GM18498 (cell line): Measurements from ENCODE around the gene MAP3K14.
"Not testable (repeated sequence)": the region's sequence is repeated elsewhere in the genome, so short reads cannot be mapped to it uniquely, and the experiment has no call there.

ENCODE experiments used
- ATAC-seq: cut with Tn5 transposase; IDR thresholded peaks from one replicate; pipeline ENCODE4 v1.9.1; 2021; ENCODE audit warnings: mild to moderate bottlenecking, moderate library complexity; ENCODE audit not compliant: unreplicated experiment

MAP3K14 gene

DNA sequence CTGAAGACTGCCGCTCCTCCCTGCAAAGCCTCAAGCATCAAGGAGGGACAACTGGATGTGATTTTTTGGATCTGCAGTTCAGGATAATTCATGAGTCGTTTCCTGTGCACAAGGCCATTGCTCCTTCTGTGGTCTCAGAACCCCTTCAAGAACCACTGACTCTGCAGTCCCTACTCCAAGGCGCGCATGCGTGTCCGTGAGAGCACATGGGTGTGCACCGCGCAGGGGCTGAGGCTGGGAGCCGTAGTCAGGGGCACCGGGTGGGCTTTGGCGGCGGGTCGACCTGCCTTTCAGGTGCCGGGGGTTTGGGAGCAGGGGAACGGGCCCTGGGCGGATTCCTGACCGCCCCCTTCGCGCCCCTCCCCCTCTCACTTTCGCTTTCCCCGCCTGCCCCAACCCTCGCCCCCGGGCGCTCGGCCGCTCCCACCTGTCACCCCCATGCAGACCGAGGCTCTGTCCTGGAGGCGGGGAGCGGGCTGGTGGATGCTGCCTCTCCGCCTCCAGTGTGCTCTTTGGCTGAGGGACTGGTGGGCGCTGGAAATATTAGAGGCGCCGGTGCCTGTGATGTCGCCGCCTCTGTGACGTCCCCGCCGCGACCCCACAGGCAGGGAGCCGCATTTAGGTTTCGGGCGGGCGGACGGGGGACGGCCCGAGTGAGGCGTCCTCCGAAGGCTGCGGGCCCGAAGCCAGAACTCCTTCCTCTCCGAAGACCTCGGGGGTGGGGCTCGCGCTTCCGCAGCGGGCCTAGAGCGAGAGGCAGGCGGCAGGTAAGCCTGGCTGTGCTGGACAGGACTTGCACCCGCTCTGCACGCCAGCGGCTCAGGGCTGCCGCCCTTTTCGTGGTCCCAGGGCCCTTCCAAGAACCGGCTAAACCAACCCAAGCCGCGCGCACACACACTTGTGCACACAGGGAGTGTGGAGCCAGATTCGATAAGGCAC, 55.0 kb downstream of the MAP3K14 start, which contains the start of gene SPATA32:
Gene SPATA32 (minus strand): TSS at position 518 of the 939 bp plus-strand sequence. CDS start 78 bp downstream, at position 440.
- ATAC-seq: peak; percentile 51

DNA sequence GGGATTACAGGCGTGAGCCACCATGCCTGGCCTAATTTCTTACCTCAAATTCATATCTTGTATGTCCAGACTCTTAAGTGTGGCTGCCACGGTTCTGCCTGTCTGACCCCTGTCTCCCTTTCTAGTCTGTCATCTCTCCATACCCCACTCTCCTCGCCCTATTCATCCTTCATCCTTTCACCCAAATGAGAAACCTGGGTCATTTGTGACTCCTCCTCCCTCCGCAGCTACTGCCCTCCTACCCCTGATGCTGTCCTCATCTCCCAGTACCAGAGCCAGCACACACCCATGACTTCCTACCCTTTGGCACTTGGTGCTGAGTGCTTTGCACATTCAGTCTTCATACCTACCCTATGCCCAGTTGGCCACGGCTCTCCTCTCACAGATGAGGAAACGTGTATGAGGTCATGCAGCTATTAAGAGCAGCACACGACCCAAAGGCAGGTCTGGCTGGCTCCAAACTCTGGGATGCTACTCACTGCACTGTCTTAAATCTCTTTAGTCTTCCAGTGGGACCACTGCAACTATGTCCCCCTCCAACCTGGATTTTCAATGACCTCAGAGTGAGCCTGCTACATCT, 56.5 kb downstream of the MAP3K14 start:
- no peak for ATAC-seq

DNA sequence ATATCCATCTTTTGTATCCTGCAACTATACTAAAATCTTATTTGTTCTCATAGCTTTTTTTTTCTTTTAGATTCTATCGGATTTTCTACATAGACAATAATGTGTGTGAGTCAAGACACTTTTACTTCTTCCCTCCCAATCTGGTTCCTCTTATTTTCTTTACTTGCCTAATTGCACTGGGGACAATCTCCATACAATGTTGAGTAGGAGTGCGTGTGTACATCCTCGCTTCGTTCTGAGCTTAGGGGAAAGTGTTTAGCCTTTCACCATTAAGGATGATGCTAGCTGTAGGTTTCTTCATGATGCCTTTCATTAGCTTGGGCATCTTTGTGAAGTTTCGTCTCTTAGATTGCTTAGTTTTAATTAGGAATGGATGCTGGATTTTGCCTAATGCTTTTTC, 57.8 kb downstream of the MAP3K14 start:
- no peak for ATAC-seq

DNA sequence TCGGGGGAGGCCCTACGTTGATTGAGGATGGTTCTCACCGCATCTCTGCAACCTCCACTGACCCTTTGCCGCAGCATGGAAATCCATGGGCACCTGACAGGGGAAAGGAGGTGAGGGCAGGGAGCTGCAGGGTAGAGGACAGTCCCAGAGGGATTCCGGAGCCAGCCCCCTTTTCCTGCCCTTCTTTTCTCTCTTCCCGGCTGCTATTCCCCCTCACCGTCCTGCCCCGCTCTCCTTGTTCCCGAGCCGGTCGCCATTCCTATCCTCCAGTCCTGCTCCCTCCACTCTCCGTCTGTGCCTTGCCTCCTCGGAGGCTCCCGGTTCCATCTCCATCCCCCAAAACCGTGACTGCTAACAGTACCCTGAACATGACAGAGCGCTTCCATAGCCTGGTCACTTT, 59.7 kb downstream of the MAP3K14 start:
- no peak for ATAC-seq

DNA sequence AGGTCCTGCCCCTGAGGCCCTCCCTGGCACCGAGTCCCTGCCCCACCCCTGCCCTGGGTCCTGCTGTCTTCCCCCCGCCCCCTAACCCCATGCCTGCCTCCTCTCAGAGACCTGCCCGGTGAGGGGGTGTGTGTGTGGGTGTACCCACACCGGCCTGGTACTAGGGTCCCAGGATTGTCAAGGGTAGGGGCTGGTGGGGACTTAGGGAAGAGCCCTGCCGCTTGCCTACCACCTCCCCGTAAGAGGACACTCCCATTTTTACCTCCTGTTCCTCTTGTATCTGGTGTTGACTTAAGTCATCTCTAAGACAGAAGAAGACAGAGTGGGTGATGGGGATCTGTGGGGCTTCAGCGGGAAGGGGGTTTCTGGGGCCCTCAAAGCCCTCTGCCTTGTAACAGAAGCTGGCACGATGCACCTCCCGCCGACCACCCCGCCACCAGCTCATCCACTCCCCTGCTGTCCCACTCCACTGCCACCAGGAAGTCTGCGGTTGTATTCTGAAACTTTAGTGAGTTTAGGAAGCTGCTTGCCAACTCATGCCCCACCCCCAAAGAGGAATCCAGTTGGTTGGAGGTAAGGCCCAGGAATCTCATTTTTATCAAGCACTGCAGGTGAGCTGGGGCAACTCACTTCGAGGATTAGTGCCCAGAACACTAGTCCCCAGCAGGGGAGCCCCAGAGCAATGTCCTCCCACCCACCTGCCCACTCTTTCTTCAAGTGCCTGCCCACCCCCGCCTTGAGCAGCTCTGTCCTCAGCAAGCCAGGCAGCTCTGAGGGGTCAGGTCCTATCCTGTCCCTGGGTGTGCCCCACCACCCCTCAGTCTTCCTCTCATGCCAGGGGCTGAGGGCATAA, 60.5 kb downstream of the MAP3K14 start:
- ATAC-seq: no peak

DNA sequence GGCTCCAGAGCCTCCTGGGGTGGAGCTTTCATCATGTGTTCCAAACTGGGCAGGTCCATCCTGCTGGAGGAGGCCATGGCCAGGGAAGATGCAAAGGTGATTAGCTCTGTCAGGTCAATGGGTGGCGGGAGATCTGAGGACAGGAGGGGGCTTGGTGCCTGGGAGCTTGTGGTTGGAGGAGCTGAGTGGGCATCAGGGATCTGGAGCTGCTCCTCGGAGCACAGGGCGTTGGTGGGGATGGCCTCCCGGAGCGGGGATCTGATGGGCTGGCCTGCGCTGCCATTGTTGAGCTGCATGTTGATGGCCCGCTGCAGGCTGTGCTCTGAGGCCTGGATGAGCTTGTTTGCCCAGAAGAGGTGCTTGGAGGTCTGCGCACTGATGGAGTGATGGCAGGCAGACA, 61.5 kb downstream of the MAP3K14 start:
- ATAC-seq: no peak

DNA sequence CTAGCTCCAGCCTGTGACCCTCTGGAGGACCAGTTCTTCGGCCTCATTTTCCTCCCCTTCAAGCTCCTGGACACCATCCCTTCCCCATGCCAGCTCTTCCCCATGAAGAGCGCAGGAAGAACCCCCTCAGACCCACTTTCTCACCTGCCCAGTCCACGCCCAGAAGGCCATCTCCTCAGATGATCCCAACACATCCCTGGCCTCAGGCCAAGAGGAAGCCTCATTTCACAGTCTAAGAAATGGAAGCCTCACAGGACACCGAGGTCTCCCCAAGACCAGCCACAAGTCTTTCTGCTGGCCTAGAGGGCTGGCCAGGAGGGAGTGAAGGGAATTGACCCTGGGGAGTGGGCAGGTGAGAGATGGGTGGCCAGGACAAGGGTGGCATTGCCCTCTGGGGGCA, 62.9 kb downstream of the MAP3K14 start:
- ATAC-seq: no peak

DNA sequence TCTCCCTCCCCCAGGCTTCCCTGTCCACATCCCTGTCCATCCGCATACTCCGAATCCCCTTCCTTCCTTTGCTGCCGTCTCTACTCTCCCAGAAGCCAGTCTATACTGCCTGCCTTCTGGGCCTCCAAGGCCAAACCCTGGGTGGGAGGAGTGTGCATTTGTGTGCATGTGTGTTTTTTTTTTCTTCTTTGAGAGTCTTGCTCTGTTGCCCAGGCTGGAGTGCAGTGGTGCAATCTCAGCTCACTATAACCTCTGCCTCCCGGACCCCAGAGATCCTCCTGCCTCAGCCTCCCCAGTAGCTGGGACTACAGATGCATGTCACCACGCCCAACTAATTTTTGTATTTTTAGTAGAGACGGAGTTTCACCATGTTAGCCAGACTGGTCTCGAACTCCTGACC, 63.6 kb downstream of the MAP3K14 start:
- not testable (repeated sequence) for ATAC-seq

DNA sequence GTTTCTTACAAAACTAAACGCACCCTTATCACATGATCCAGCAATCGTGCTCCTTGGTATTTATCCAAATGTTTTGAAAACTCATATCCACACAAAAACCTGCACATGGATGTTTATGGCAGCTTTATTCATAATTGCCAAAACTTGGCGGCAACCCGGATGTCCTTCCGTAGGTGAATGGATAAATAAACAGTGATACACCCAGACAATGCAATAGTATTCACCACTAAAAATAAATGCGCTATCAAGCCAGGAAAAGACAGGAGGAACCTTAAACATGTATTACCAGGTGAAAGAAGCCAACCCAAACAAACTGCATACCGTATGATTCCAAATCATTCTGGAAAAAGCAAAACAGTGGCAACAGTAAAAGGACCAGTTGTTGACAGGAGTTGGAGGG, 64.9 kb downstream of the MAP3K14 start:
- no peak for ATAC-seq

DNA sequence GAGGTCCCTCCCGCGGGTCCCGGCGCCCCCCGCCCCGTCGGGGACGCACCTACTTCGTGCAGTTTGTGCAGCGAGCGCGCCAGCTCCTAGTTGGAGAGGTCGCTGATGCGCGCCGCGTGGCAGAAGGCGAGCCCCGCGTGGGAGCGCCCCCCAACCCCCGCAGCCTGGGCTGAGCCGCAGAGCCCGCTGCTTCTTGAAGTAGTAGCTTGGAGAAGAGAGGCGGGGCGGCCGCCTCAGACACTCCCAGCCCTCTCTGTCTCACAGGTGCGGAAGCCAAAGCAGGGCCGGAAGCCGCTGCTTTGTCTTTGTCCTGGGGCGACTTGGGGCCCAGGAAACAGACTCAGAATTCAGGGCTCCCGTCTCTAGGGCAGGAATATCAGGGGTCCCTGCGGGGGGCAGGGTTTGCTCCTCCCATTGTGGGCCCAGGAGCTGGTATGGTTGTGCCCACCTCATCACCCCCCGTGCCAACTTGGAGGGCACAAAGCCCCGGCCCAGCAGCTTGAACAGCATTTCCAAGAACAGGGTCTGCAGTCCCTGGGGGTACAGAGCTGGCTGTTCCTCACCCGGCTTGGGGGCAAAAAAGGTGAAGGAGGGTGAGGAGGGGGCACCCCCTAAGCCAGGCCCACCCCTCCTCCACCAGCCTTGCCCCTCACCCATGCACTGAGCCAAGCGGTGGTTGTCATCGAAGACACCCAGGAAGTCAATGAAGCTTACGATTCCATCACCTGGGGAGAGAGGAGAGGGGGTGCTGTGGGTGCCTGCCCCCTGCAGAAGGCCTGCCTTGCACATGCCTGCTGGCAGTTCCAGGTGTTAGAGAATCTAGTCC, 68.5 kb downstream of the MAP3K14 start:
- ATAC-seq: peak; percentile 65

DNA sequence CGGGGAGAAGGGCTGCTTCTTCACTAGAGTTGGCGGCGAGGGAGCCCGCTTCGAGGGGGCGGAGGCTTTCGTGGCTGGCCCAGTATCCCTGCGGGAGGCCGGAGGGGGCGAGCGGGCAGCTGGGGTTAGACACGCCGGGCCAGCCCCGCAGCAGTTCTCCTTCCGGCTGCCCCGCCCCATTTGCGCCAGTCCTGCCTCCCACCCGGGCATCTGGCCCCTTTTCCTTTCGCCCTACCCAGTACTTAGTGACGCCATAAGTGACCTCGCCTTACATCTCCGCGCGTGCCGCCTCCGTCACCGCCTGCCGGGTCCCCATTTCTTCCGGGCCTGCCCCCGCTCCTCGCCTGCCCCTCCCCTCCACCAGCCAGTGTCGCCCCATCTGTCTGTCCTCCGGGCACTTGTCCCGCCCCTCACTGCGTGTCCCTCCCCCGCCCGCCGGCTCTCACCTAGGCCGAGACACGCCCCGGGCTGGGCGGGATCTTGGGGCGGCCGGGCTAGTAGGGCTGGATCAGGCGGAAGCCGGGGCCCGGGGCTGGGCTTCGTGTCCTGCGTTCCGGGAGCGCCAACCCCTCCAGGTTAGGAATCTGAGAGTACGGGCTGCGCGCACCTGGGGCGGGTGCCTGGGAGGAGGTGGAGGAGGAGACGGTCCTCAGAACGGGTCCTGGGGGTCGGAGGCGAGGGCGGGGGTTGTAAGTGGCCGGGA, 69.2 kb downstream of the MAP3K14 start:
- ATAC-seq: peak; percentile 81

DNA sequence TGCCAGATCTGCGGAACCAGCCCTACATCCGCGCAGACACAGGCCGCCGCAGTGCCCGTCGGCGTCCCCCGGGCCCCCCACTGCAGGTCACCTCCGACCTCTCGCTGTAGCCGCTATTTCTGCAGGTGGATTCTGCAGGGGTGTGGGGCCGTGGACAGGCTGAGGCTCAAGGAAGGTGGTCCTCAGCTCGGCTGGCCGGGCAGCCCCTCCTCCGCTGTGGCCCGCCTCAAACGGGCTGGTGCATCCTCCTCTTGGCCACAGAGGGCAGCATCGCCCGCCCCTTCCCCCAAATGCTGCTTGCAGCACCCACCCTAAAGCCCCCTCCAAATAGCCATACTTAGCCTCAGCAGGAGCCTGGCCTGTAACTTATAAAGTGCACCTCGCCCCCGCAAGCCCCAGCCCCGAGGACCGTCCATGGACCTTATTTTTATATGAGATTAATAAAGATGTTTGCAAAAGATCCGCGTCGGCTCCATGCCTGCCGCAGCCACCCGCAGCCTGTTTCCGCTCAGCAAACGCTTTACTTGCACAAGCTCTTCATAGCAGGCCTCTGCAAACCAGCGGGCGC, 69.9 kb downstream of the MAP3K14 start:
- ATAC-seq: no peak

DNA sequence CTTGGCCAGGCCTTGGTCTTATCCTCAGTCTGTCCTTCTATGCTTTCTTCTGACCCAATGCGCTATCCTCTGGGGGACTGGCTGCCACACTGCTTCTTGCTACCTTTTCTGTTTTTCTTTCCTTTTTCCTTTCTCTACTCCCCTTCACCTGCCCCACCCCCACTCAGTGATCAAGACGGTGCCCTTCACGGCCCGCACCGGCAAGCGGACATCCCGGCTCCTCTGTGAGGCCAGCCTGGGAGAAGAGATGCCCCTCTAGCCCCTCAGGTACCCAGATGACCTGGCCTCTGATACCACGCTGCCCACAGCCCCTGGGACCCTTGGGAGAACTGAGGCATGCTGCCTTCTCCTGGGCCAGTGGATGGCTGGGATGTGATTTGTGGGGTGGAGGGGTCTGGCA, 70.5 kb downstream of the MAP3K14 start:
- no peak for ATAC-seq

DNA sequence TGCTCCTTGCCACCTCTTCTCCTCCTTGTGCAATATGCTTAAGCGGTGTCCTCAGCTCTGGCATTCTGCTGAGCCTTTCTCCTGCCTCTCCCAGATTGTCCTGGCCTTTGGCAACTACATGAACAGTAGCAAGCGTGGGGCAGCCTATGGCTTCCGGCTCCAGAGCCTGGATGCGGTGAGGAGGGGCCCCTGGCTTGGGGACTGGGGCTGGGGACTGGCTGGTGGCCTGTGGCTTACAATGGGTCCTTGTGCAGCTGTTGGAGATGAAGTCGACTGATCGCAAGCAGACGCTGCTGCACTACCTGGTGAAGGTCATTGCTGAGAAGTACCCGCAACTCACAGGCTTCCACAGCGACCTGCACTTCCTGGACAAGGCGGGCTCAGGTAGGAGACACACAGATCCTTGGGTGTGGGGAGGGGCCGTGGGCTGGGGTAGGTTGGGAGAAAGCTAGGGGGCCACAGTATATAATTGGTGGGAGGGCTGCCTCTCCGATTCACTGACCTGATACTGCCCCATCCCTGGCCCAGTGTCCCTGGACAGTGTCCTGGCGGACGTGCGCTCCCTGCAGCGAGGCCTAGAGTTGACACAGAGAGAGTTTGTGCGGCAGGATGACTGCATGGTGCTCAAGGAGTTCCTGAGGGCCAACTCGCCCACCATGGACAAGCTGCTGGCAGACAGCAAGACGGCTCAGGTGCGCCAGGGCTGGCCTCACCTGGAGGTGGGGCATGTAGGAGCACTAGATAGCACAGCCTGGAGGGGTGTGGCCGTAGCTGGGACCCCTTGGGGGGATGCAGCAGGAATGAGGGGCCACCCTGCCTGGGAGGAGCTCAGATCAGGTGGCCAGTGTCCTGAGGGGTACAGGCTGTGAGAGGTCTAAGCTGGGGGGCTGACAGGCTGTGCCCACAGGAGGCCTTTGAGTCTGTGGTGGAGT, 71.8 kb downstream of the MAP3K14 start:
- ATAC-seq: no peak

DNA sequence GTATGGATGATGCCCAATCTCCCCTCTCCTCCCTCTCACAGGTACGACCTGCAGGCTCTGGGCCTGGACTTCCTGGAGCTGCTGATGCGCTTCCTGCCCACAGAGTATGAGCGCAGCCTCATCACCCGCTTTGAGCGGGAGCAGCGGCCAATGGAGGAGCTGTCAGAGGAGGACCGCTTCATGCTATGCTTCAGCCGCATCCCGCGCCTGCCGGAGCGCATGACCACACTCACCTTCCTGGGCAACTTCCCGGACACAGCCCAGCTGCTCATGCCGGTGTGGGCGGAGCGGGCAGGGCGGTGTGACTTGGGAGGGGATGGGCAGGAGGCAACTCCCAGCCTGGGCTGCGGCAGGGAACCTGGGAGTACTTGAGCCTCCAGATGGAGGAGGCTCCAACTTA, 73.1 kb downstream of the MAP3K14 start:
- no peak for ATAC-seq

DNA sequence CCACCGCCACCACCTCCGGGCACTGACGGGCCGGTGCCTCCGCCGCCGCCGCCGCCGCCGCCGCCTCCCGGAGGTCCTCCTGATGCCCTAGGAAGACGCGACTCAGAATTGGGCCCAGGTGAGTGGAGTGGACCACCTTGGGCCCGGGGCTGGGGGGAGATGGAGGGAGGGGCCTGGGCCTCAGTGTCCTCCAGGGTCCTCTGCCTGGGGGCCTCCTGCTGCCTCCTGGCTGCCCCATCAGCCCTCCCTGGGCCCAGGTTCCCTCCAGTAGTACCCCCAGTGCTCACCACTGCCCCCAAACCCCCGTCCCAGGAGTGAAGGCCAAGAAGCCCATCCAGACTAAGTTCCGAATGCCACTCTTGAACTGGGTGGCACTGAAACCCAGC, 74.8 kb downstream of the MAP3K14 start:
- ATAC-seq: no peak

DNA sequence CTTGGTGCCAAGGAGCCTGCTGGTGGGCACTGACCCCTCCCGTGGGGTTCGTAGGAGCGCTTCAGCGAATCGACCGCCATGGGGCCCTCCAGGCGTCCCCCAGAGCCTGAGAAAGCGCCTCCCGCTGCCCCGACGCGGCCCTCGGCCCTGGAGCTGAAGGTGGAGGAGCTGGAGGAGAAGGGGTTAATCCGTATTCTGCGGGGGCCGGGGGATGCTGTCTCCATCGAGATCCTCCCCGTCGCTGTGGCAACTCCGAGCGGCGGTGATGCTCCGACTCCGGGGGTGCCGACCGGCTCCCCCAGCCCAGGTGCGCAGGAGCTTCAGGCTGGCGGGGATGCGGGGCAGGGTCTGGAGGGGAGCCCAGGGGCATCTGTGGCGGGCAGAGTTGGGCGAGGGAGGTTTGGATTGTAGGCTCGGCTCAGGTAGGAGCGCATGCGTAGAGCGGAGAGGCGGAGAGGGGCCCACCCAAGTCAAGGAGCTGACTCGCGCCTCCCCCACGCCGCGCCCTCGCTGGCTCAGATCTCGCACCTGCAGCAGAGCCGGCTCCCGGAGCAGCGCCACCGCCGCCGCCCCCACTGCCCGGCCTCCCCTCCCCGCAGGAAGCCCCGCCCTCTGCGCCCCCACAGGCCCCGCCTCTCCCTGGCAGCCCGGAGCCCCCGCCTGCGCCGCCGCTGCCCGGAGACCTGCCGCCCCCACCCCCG, 75.3 kb downstream of the MAP3K14 start:
- no peak for ATAC-seq

DNA sequence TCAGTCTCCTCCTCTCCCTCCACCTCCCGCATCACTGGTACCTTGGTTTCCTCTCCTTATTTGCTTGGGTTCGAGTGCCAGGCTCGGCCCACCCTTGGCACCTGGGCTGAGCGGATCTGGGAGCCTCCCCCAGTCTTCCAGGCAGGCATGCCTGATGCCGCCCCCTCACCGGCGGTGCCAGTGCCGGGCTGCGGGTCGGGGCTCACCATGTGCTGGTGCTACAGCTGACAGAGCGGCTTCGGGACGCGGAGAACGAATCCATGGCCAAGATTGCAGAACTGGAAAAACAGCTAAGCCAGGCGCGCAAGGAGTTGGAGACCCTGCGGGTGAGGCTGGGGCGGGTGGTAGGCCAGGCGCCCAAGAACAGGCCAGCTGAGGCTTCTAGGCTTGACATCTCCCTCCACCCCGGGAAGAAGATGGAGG, 75.9 kb downstream of the MAP3K14 start:
- no peak for ATAC-seq
